Left lung (tissue), 10 donors: Measurements from ENCODE around the gene ADAMTSL1. TPM values are rescaled to one million over a fixed set of nuclear protein-coding genes. Genes with fewer than 3 reads are reported as not detected.

Experiments used
- ATAC-seq: fragments of 200-7000 bp; cut with Tn5 transposase; one replicate; pipeline ENCODE4 v1.9.1; 2020; ENCODE audit warnings: moderate library complexity
- DNase-seq, 4 donors: peaks; one replicate each; pipeline ENCODE4 v3.0.0-alpha.2; 2013 to 2020
- H3K27ac ChIP-seq, 2 donors: fragments of 200-600 bp; sonication (generic) in 1 of 2; one replicate each; pipeline versions ENCODE4 v1.5.0 to v1.8.0; 2020 to 2021
- H3K27me3 ChIP-seq, 2 donors: fragments of 200-600 bp; sonication (generic) in 1 of 2; one replicate each; pipeline versions ENCODE4 v1.5.0 to v1.8.0; 2020 to 2021
- H3K36me3 ChIP-seq, 2 donors: fragments of 200-600 bp; sonication (generic) in 1 of 2; one replicate each; pipeline versions ENCODE4 v1.5.0 to v1.8.0; 2020 to 2021
- H3K4me1 ChIP-seq, 2 donors: fragments of 200-600 bp; one replicate each; pipeline ENCODE4 v1.8.0; 2021
- H3K4me3 ChIP-seq, 2 donors: fragments of 200-600 bp; sonication (generic) in 1 of 2; one replicate each; pipeline versions ENCODE4 v1.5.0 to v1.8.0; 2020 to 2021; ENCODE audit warnings: mild to moderate bottlenecking in 1 of 2
- H3K9me3 ChIP-seq, 2 donors: fragments of 200-600 bp; sonication (generic) in 1 of 2; one replicate each; pipeline versions ENCODE4 v1.5.0 to v1.8.0; 2020 to 2021
- CTCF ChIP-seq, 2 donors: fragments of 200-600 bp; sonication (generic) in 1 of 2; IDR thresholded peaks; one replicate each; pipeline versions ENCODE4 v1.5.0 to v1.8.0; 2021; ENCODE audit warnings: antibody characterized with exemption in 2 of 2
- intact Hi-C, 2 donors: fragments of 100-400 bp; cut with DNase I; formaldehyde crosslinking; loops; one replicate each; pipeline versions ENCODE4 v1.11.2 to v1.14.2; 2022
- polyA plus RNA-seq, 6 donors: library from polyadenylated mRNA; unstranded; fragments of 120-200 nt; gene quantifications; one replicate each; pipeline ENCODE4 v1.2.1, GENCODE V29; 2013; ENCODE audit not compliant: insufficient read length in 6 of 6
- total RNA-seq, 2 donors: library from RNA; stranded (reverse); fragmentation: NEBNext Ultra II Directional; extraction: Animal tissue kit (Norgen Biotek cat#: 25700); gene quantifications; one replicate each; pipeline ENCODE4 v1.2.1, GENCODE V29; 2021
- donor health status: DM: no; HTN: yes; CAD: no.
- donor health status: DM: no; HTN: no; CAD: no.

Gene ADAMTSL1
- total and polyA plus RNA-seq, 8 donors = 3.0 to 28.1 (median 17.9) TPM

GRCh38 chr9:18920141-18921084 lies 446.5 kb downstream of the ADAMTSL1 start:
- Histone ChIP-seq H3K4me3 (no peak overlapping the region), H3K4me1 (no peaks in the 10 kb centered on the region), H3K27ac (no peak overlapping the region), H3K9me3 (no peaks in the 10 kb centered on the region), H3K36me3 (no peaks in the 10 kb centered on the region), H3K27me3 (no peaks in the 10 kb centered on the region)
- DNase-seq = no peak
- TF ChIP-seq CTCF (IDR thresholded peaks at IDR 0.05) = no peak
- intact Hi-C loops = no loop called here
- ATAC-seq = no peak

- ATAC-seq = no peak
- no peak overlapping the region for H3K27ac ChIP-seq
These were observed 447.6 kb downstream of the ADAMTSL1 start for GRCh38 chr9:18921366-18922075.

GRCh38 chr9:18922161-18922885 lies 448.4 kb downstream of the ADAMTSL1 start:
- ATAC-seq (no peak), DNase-seq (no peak)
- Histone ChIP-seq H3K4me1 (no peaks in the 10 kb centered on the region), H3K4me3 (no peak overlapping the region), H3K27ac (no peak overlapping the region), H3K9me3 (no peaks in the 10 kb centered on the region), H3K27me3 (no peaks in the 10 kb centered on the region), H3K36me3 (no peaks in the 10 kb centered on the region)
- intact Hi-C loops = no loop called here
- TF ChIP-seq CTCF (IDR thresholded peaks at IDR 0.05) = no peak

More at GRCh38 chr9:18921366-18922075, 447.6 kb downstream of the ADAMTSL1 start:
- intact Hi-C loops = no loop called here
- no peak for TF ChIP-seq CTCF (IDR thresholded peaks at IDR 0.05)
- Histone ChIP-seq H3K9me3 (no peaks in the 10 kb centered on the region), H3K4me1 (no peaks in the 10 kb centered on the region), H3K4me3 (no peak overlapping the region), H3K27me3 (no peaks in the 10 kb centered on the region), H3K36me3 (no peaks in the 10 kb centered on the region)
- no peak for DNase-seq

- no peak for TF ChIP-seq CTCF (IDR thresholded peaks at IDR 0.05)
- Histone ChIP-seq H3K4me1 (no peaks in the 10 kb centered on the region), H3K27ac (no peak overlapping the region), H3K27me3 (no peaks in the 10 kb centered on the region), H3K4me3 (no peak overlapping the region), H3K36me3 (no peaks in the 10 kb centered on the region), H3K9me3 (no peaks in the 10 kb centered on the region)
- no peak for DNase-seq
- no peak for ATAC-seq
- intact Hi-C loops = no loop called here
These were observed 449.2 kb downstream of the ADAMTSL1 start for GRCh38 chr9:18923167-18923566.
